Inferior parietal cortex (tissue), 1 donor: ENCODE data around the gene PRUNE2.
"Not testable (repeated sequence)": the region's sequence is repeated elsewhere in the genome, so short reads cannot be mapped to it uniquely, and the experiment has no call there.

Experiments
- DNase-seq: peaks from one replicate; pipeline ENCODE4 v3.0.0-alpha.2; 2016; ENCODE audit errors: extremely low spot score

PRUNE2 gene

GRCh38 chr9:76793784-76794431 lies 112.0 kb downstream of the PRUNE2 start:
- no peak for DNase-seq

GRCh38 chr9:76789840-76790239 lies 116.1 kb downstream of the PRUNE2 start:
- no peak for DNase-seq

DNA sequence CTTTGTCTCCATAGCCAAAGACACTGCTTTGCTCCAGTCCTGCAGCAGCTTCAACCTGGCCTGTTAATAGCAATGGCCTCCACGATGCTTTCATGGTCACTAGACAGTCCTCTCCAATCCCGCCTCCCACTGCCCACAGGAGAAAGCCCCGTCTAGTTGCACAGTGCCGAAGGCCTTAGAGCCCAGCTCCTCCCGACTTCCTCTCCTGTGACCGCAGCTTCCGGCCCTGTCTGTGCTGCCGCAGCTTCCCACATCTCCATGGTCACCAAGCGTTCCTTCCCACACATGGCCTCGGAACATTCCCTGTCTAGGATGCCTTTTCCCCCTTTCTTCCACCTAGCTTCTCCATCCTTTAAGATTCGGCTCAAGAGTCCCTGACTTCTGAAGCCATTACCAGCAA lies 118.2 kb downstream of the PRUNE2 start:
- no peak for DNase-seq

DNA sequence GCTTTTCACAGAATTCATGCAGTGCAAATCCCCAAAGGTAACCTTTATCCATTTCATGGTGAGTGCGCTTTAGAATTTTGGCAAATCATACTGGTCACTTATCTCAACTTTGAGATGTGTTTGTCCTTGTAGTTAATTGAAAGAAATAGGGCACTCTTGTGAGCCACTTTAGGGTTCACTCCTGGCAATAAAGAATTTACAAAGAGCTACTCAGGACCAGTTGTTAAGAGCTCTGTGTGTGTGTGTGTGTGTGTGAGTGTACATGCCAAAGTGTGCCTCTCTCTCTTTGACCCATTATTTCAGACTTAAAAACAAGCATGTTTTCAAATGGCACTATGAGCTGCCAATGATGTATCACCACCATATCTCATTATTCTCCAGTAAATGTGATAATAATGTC lies 120.4 kb downstream of the PRUNE2 start:
- no peak for DNase-seq

GRCh38 chr9:76784881-76785280 lies 121.0 kb downstream of the PRUNE2 start:
- no peak for DNase-seq

GRCh38 chr9:76772686-76773445 lies 133.0 kb downstream of the PRUNE2 start:
- DNase-seq = no peak

DNA sequence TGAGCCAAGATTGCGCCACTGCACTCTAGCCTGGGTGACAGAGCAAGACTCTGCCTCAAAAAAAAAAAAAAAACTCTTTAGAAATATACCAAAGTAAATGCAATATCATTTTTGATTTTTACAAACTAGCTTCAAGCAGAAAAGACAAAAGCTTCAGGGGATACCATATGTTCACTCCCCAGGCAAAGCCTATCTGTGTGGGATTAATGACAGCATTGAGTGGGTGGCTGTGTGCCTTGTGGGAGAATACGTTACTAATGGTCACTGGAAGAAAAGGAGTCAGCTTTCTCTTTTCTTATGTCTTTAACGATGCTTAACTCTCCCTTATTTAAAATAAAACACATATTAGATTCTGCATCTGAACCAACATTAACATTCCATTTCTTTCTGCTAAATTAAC lies 139.8 kb downstream of the PRUNE2 start:
- peak; percentile 27 for DNase-seq

- DNase-seq = no peak
Measured at GRCh38 chr9:76764138-76764537, 141.8 kb downstream of the PRUNE2 start, which contains the start of gene PCA3. TSS of gene PCA3 (plus strand) at chr9:76764438.

- DNase-seq = peak; percentile 54
Measured at GRCh38 chr9:76761448-76761847, 144.5 kb downstream of the PRUNE2 start.

GRCh38 chr9:76759732-76760131 lies 146.2 kb downstream of the PRUNE2 start:
- DNase-seq = no peak

- DNase-seq = no peak
Measured at GRCh38 chr9:76758476-76758875, 147.4 kb downstream of the PRUNE2 start.

DNA sequence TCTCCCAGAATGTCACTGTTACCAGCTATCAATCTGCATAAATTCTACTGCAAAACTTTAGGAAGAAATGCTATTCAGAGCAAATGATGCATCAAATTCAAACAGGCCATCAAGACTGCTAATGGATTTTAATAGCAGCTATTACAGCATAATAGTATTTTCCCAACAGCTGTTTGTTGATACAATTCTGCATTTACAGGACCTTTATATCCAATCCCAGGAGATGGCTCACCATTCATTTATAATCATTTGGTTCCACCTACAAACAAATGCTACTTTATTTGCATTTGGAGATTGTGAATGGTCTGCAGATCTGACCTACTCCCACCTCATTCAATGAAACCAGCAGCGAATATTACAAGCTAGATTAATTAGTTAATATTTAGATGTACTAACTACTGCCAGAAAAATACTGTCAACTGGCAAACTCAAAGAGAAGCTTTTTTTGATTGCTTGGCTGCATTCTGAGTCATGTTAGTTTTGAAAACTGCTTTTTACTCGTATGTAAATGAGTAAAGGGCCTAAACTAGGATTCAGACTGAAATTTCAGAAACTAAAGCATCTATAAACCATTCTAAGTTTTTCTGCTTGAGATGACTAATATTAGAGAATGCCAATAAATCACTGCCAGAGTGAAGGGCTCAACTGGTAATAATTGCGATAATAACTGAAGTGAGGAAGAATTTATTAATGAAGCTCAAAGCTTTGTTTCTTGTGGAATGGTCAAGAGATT lies 148.8 kb downstream of the PRUNE2 start:
- DNase-seq = no peak

DNA sequence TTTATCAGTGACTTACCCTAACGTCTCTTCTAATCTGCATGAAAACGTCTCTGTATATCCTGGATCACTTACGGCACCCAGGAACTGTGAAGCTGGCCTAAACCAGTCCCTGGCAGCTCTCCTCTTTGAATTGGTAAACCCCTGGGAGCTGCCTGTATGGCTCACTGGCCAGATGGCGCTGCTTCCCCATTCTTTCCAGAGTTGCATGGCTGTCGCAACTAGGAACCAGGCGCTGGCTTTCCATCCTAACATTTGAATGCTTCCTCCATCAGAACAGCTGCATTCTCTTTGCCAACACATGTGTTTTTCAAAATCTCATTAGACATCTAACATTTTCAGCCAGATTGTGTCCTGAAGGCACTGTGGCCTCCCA lies 149.7 kb downstream of the PRUNE2 start:
- peak; percentile 34 for DNase-seq

- no peak for DNase-seq
Measured at GRCh38 chr9:76751001-76751400, 154.9 kb downstream of the PRUNE2 start.

GRCh38 chr9:76744336-76744735 lies 161.6 kb downstream of the PRUNE2 start:
- no peak for DNase-seq

DNA sequence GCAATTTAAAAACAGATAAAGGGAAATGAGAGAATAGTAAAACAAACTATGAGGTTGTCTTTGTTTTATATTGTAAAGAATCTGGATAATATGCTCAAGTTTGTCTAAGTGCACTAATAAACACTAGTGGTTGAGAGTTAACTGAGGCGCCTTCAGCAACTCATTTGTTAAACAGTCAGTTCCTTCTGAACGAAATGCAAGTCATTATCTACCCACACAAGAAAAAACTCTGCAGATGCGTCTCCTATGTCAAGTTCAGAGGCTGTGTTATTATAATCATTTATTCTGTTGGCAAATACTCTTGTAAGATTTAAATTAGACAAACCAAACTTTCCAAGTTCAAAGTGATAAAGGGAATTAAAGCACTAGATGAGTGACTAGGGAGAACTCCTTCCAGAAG lies 162.0 kb downstream of the PRUNE2 start:
- DNase-seq = no peak

DNA sequence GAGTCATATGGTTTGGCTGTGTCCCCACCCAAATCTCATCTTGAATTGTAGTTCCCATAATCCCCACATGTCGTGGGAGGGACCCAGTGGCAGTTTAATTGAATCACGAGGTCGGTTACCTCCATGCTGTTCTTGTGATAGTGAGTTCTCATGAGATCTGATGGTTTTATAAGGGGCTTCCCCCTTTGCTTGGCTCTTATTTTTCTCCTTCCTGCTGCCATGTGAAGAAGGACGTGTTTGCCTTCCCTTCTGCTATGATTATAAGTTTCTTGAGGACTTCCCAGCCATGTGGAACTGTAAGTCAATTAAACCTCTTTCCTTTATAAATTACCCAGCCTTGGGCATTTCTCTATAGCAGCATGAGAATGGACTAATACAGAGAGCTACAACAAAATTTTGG lies 163.0 kb downstream of the PRUNE2 start:
- DNase-seq = not testable (repeated sequence)

DNA sequence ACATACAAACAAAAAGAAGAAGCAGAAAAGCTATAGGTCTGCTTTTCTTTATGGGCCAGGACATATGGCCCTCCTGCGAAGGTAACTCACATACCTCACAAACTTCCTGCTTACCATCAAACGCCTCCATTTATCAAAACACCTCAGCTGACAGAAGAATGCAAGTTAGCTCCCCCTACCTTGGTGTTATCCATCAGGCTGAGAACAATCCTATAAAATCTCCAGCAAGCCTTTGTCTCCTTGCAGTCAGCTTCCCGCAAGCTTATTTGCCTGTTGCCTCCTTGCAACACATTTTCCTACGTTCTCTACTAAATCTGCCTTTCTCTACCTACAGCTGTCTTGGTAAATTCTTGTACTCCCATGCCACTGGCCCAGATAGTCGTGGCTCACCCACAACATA lies 164.4 kb downstream of the PRUNE2 start:
- no peak for DNase-seq

- DNase-seq = no peak
Measured at GRCh38 chr9:76738402-76738801, 167.5 kb downstream of the PRUNE2 start.

GRCh38 chr9:76737154-76737902 lies 168.6 kb downstream of the PRUNE2 start:
- no peak for DNase-seq

- DNase-seq = no peak
Measured at GRCh38 chr9:76734716-76735115, 171.2 kb downstream of the PRUNE2 start.

DNA sequence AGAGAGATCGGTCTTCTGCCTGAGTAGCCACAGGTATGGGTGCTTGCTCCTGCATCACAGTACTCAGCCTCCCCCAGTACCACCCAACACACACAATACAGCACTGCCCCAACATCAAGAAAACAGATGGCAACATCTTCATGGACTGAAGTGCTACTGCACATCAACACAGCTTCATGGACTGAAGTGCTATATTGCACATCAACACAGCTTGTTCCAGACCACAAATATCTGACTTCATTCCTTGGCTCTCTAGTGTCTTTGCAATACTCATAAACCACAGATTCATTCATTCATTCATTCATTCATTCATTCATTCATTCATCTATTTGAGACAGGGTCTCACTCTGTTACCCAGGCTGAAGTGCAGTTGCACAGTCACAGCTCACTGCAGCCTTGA lies 172.8 kb downstream of the PRUNE2 start:
- DNase-seq = no peak
